Neural cell (in vitro differentiated cells): ENCODE results near the gene MLEC. TPM values are rescaled to one million over a fixed set of nuclear protein-coding genes. Genes with fewer than 3 reads are reported as not detected.

Source experiments
- H2AFZ ChIP-seq: fragments of 200-600, 300-800 bp; sonication (generic), shearing (Covaris generic); 2 replicates; pipeline ENCODE4 v1.6.0; 2014; ENCODE audit warnings: low read depth, mild to moderate bottlenecking, antibody characterized with exemption, low read length, moderate library complexity
- H3F3A ChIP-seq: fragments of 200-600 bp; shearing (Covaris generic); 2 replicates; pipeline ENCODE4 v1.6.1; 2016; ENCODE audit warnings: mild to moderate bottlenecking, moderate library complexity, mixed read lengths, antibody characterized with exemption, low read length; ENCODE audit not compliant: insufficient read depth, poor library complexity, severe bottlenecking
- H3K27ac ChIP-seq: fragments of 200-600, 300-800 bp; sonication (generic), shearing (Covaris generic); 2 replicates; pipeline ENCODE4 v1.5.1; 2014; ENCODE audit warnings: mild to moderate bottlenecking, low read length, moderate library complexity
- H3K27me3 ChIP-seq: fragments of 300-800, 200-600 bp; sonication (generic), shearing (Covaris generic); 2 replicates; pipeline ENCODE4 v1.6.0; 2014; ENCODE audit warnings: mild to moderate bottlenecking, low read depth, low read length, moderate library complexity; ENCODE audit not compliant: insufficient read depth
- H3K36me3 ChIP-seq: fragments of 300-800, 200-600 bp; sonication (generic), shearing (Covaris generic); 2 replicates; pipeline ENCODE4 v1.5.1; 2014; ENCODE audit warnings: mild to moderate bottlenecking, antibody characterized with exemption, low read length, moderate library complexity; ENCODE audit not compliant: insufficient read depth
- H3K4me2 ChIP-seq: fragments of 300-800, 200-600 bp; sonication (generic), shearing (Covaris generic); 2 replicates; pipeline ENCODE4 v1.6.0; 2014; ENCODE audit warnings: mild to moderate bottlenecking, low read length
- H3K4me3 ChIP-seq: fragments of 300-800, 200-600 bp; sonication (generic), shearing (Covaris generic); 2 replicates; pipeline ENCODE4 v1.5.1; 2014; ENCODE audit warnings: mild to moderate bottlenecking, low read length, moderate library complexity
- H3K79me2 ChIP-seq: fragments of 200-600 bp; shearing (Covaris generic); replicated peaks from 2 replicates; pipeline ENCODE4 v1.6.0; 2014; ENCODE audit warnings: mild to moderate bottlenecking, low read length, moderate library complexity; ENCODE audit not compliant: insufficient read depth
- H3K9ac ChIP-seq: fragments of 300-800, 200-600 bp; sonication (generic), shearing (Covaris generic); 2 replicates; pipeline ENCODE4 v1.6.1; 2016; ENCODE audit warnings: mild to moderate bottlenecking, low read length, mixed read lengths
- H3K9me2 ChIP-seq: fragments of 200-600 bp; shearing (Covaris generic); 2 replicates; pipeline ENCODE4 v1.6.1; 2016; ENCODE audit warnings: mild to moderate bottlenecking, low read length, mixed read lengths; ENCODE audit not compliant: insufficient read depth
- H3K9me3 ChIP-seq: fragments of 200-600, 300-800 bp; sonication (generic), shearing (Covaris generic); 2 replicates; pipeline ENCODE4 v1.6.1; 2016; ENCODE audit warnings: mild to moderate bottlenecking, mixed run types, low read length, moderate library complexity, mixed read lengths
- H4K20me1 ChIP-seq: fragments of 200-600 bp; shearing (Covaris generic); 2 replicates; pipeline ENCODE4 v1.6.1; 2016; ENCODE audit warnings: mild to moderate bottlenecking, mixed run types; ENCODE audit not compliant: insufficient read depth
- EP300 ChIP-seq: fragments of 450-650 bp; conservative IDR thresholded peaks from 2 replicates; pipeline ENCODE4 v1.6.1; 2014; ENCODE audit warnings: antibody characterized with exemption, mild to moderate bottlenecking, moderate library complexity; ENCODE audit not compliant: poor library complexity, severe bottlenecking
- EZH2 ChIP-seq: fragments of 200-600, 300-800 bp; shearing (Covaris generic), sonication (generic); IDR thresholded peaks from 2 replicates; pipeline ENCODE4 v1.6.1; 2014; ENCODE audit warnings: antibody characterized with exemption, low read length, borderline replicate concordance, mild to moderate bottlenecking; ENCODE audit not compliant: insufficient read depth, poor library complexity, severe bottlenecking
- MXI1 ChIP-seq: fragments of 450-650 bp; conservative IDR thresholded peaks from 2 replicates; pipeline ENCODE4 v1.6.1; 2014; ENCODE audit warnings: antibody characterized with exemption, mild to moderate bottlenecking; ENCODE audit not compliant: poor library complexity, severe bottlenecking
- POLR2AphosphoS5 ChIP-seq: IDR thresholded peaks from 2 replicates; pipeline ENCODE4 v1.6.1; 2012
- RAD21 ChIP-seq: fragments of 450-650 bp; conservative IDR thresholded peaks from 2 replicates; pipeline ENCODE4 v1.6.1; 2014; ENCODE audit warnings: antibody characterized with exemption, mild to moderate bottlenecking, moderate library complexity
- SMC3 ChIP-seq: fragments of 450-650 bp; conservative IDR thresholded peaks from 2 replicates; pipeline ENCODE4 v1.6.1; 2014; ENCODE audit warnings: antibody characterized with exemption, mild to moderate bottlenecking, moderate library complexity; ENCODE audit not compliant: poor library complexity
- TAF1 ChIP-seq: IDR thresholded peaks from 2 replicates; pipeline ENCODE4 v1.6.1; 2012; ENCODE audit warnings: low read depth
- polyA plus RNA-seq: library from polyadenylated mRNA; depleted of rRNA; stranded (reverse); fragments of >200 nt; gene quantifications from 2 replicates; pipeline ENCODE4 v1.2.3, GENCODE V29; 2014
- TF ChIP-seq, protein P1 (sequence below): fragments of 450-650 bp; IDR thresholded peaks from 2 replicates; pipeline ENCODE4 v1.5.1; 2014; ENCODE audit warnings: antibody characterized with exemption, mild to moderate bottlenecking, moderate library complexity; ENCODE audit not compliant: poor library complexity, severe bottlenecking
- TF ChIP-seq, protein P2 (sequence below): IDR thresholded peaks from 2 replicates; pipeline ENCODE4 v1.6.1; 2012; ENCODE audit warnings: borderline replicate concordance

The MLEC gene
- polyA plus RNA-seq, 1 donor from 2014 or later = 33.2 TPM

DNA sequence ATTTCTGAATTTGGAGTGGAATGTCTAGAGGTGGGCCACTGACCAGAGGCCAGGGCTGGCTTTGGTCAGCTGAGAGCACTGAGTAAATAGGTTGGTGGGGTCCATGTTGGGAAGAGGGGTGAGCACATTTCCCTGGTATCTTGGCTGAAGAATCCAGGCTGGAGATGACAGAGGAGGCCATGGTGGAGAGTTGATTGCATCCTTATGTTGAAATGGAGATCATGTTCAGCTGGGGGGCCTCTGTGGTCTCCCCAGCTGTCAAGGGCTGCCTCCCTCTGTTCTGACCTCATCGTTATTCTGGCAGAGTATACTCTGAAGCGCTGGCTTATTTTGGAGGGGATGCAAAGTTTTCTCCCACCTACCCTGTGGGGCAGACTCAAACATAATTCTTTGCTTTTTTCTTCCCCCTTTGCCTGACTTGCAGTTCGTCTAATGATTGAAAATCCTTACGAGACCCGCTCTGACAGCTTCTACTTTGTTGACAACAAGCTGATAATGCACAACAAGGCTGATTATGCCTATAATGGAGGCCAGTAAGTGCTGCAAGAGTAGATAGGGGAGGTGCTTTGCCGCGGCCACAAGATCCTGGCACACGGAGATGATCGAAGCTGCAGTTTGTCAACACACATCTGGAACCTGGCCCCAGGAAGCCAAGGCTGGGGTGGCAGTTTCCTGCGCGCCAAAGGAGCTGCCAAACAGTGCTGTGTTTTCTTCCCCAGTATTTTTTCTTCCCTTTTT is 32.7 kb downstream of the MLEC start:
- Histone ChIP-seq H3K9me2 (no peaks in the 10 kb centered on the region), H3K27ac (no peak overlapping the region), H3K36me3 (peaks cover 5% of the 10 kb centered on the region), H3K79me2 (no peaks in the 10 kb centered on the region), H3K27me3 (no peaks in the 10 kb centered on the region), H3K4me2 (no peak overlapping the region), H3K9ac (no peak overlapping the region), H4K20me1 (no peaks in the 10 kb centered on the region), H2AFZ (no peak overlapping the region), H3K9me3 (no peaks in the 10 kb centered on the region), H3K4me3 (no peak overlapping the region), H3F3A (no peaks in the 10 kb centered on the region)
- no peak for TF ChIP-seq POLR2AphosphoS5

DNA sequence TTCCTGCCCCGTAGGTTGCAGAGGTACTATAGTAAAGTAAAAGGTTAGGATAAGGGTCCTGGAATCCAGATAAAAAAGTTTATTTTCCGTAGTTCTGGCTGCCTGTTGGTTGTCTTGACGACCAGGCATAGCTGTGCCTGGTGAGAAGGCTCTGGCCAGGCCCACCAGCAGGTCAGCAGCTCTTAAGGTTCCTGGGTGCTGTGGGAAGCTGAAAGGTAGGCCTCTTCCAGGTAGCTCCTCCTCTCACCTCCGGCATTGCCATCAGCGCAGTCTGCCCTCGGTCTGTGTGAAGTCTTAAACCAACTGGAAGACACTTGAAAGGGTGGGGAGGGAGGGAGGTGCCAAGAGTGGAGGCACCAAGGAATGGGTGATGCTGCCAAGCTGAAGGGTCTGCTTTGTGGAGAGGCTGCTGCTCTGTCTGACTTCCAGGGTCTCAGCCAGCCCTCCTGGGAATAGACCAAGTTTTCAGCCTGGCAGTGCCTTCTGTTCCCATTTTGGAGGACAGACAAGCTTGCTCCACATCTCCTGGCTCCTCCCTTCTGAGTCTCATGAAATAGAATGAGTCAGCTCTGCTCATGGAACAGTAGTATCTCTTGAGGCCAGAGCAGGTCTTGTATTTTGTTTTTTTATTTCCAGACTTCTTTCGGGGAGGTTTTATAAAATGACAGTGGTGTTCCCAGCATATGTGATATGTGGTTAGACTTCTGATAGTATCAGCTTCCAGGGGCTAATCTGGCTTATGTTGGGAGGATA is 33.5 kb downstream of the MLEC start:
- H4K20me1 ChIP-seq = no peaks in the 10 kb centered on the region
- H3K4me2 ChIP-seq = no peak overlapping the region
- no peaks in the 10 kb centered on the region for H3K27me3 ChIP-seq
- H3F3A ChIP-seq = no peaks in the 10 kb centered on the region
- H2AFZ ChIP-seq = no peak overlapping the region
- no peaks in the 10 kb centered on the region for H3K79me2 ChIP-seq
- peaks cover 5% of the 10 kb centered on the region for H3K36me3 ChIP-seq
- H3K9ac ChIP-seq = no peak overlapping the region
- no peak overlapping the region for H3K27ac ChIP-seq
- no peaks in the 10 kb centered on the region for H3K9me3 ChIP-seq
- H3K9me2 ChIP-seq = no peaks in the 10 kb centered on the region
- TF ChIP-seq MXI1 = no peak
- TF ChIP-seq EP300 = no peak
- TF ChIP-seq, protein P1, sequence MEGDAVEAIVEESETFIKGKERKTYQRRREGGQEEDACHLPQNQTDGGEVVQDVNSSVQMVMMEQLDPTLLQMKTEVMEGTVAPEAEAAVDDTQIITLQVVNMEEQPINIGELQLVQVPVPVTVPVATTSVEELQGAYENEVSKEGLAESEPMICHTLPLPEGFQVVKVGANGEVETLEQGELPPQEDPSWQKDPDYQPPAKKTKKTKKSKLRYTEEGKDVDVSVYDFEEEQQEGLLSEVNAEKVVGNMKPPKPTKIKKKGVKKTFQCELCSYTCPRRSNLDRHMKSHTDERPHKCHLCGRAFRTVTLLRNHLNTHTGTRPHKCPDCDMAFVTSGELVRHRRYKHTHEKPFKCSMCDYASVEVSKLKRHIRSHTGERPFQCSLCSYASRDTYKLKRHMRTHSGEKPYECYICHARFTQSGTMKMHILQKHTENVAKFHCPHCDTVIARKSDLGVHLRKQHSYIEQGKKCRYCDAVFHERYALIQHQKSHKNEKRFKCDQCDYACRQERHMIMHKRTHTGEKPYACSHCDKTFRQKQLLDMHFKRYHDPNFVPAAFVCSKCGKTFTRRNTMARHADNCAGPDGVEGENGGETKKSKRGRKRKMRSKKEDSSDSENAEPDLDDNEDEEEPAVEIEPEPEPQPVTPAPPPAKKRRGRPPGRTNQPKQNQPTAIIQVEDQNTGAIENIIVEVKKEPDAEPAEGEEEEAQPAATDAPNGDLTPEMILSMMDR = no peak
- TF ChIP-seq, protein P2, sequence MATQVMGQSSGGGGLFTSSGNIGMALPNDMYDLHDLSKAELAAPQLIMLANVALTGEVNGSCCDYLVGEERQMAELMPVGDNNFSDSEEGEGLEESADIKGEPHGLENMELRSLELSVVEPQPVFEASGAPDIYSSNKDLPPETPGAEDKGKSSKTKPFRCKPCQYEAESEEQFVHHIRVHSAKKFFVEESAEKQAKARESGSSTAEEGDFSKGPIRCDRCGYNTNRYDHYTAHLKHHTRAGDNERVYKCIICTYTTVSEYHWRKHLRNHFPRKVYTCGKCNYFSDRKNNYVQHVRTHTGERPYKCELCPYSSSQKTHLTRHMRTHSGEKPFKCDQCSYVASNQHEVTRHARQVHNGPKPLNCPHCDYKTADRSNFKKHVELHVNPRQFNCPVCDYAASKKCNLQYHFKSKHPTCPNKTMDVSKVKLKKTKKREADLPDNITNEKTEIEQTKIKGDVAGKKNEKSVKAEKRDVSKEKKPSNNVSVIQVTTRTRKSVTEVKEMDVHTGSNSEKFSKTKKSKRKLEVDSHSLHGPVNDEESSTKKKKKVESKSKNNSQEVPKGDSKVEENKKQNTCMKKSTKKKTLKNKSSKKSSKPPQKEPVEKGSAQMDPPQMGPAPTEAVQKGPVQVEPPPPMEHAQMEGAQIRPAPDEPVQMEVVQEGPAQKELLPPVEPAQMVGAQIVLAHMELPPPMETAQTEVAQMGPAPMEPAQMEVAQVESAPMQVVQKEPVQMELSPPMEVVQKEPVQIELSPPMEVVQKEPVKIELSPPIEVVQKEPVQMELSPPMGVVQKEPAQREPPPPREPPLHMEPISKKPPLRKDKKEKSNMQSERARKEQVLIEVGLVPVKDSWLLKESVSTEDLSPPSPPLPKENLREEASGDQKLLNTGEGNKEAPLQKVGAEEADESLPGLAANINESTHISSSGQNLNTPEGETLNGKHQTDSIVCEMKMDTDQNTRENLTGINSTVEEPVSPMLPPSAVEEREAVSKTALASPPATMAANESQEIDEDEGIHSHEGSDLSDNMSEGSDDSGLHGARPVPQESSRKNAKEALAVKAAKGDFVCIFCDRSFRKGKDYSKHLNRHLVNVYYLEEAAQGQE = no peak
- TF ChIP-seq SMC3 = no peak
- TF ChIP-seq RAD21 = no peak
- TF ChIP-seq TAF1 = no peak
- TF ChIP-seq EZH2 = no peak
- TF ChIP-seq POLR2AphosphoS5 = no peak
- H3K4me3 ChIP-seq = no peak overlapping the region
